ENCODE data around the gene MT1H.

MT1H gene

DNA sequence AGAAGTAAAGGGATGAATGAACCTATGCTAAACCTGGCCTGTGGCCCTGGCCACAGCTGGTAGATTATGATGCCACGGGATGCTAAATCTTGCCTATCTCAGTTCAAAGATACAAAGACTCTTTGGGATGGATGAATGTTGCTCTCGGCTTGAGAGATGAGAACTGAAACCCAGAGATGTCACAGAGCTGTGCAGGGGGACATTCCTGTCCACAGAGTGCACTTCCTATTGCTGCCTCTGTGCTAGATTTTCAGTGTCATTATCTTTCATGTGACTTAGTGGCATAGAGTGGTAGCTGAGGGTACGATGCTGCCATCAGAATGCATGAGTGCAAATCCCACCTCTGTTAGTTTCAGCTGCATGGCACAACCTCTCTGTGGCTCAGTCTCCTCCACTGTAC is 39.5 kb upstream of the MT1H start:
- Histone ChIP-seq H3K4me1 (ENCODE audit: insufficient read depth, low read length) (peaks cover 28% of the 10 kb centered on the region), H3K36me3 (ENCODE audit: insufficient read depth, low read length) (no peaks in the 10 kb centered on the region), H3K27me3 (ENCODE audit: control insufficient read depth in 1 of 2, insufficient read depth in 2 of 2, low read length in 2 of 2) (peaks cover 11 to 16% of the 10 kb centered on the region in 2 donors), H3K9me3 (ENCODE audit: low read length) (no peaks in the 10 kb centered on the region), H3K27ac (ENCODE audit: low read depth, low read length) (no peak overlapping the region), H3K9ac (ENCODE audit: low read length) (no peak overlapping the region), H3K4me3 (ENCODE audit: low read depth in 1 of 2, low read length in 2 of 2) (no peak overlapping the region)

DNA sequence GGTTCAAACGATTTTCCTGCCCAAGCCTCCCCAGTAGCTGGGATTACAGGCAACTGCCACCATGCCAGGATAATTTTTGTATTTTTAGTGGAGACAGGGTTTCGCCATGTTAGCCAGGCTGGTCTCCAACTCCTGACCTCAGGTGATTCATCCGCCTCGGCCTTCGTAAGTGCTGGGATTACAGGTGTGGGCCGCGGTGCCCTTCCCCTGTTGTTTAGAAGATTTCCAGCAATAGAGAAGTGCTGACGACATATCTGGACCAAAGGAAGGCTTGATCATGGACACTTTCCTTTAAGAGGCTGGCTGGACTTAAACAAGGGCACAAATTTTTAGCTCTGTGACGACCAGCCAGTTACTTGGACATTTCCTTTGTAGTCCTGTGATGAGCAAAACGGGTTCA is 38.4 kb upstream of the MT1H start:
- H3K4me1 ChIP-seq (ENCODE audit: insufficient read depth, low read length): peaks cover 36% of the 10 kb centered on the region
- H3K27me3 ChIP-seq (ENCODE audit: control insufficient read depth in 1 of 2, insufficient read depth in 2 of 2, low read length in 2 of 2): peaks cover 22 to 27% of the 10 kb centered on the region in 2 donors
- H3K36me3 ChIP-seq (ENCODE audit: insufficient read depth, low read length): no peaks in the 10 kb centered on the region
- H3K4me3 ChIP-seq (ENCODE audit: low read depth in 1 of 2, low read length in 2 of 2): no peak overlapping the region
- H3K27ac ChIP-seq (ENCODE audit: low read depth, low read length): no peak overlapping the region
- no peak overlapping the region for H3K9ac ChIP-seq (ENCODE audit: low read length)
- H3K9me3 ChIP-seq (ENCODE audit: low read length): no peaks in the 10 kb centered on the region

DNA sequence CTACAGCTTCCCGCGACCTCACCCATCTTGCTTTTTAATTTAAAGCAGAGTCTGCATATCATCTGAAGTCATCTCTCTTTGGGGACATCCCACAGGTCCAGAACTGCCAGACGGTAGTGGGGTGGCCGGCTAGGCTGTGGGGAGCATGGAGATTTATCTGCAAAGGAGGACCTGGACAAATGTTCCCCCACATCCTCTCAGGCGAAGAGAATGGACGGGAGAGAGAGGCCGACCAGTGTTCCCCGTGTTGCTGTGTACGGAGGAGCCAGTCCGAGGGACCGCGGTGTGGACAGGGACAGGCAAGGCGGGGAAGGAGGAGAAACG is 37.8 kb upstream of the MT1H start:
- Histone ChIP-seq H3K4me1 (ENCODE audit: insufficient read depth, low read length) (peaks cover 31% of the 10 kb centered on the region), H3K36me3 (ENCODE audit: insufficient read depth, low read length) (no peaks in the 10 kb centered on the region), H3K4me3 (ENCODE audit: low read depth in 1 of 2, low read length in 2 of 2) (peak overlapping the region; percentile 51 to 63), H3K9ac (ENCODE audit: low read length) (peak overlapping the region; percentile 44), H3K9me3 (ENCODE audit: low read length) (no peaks in the 10 kb centered on the region), H3K27ac (ENCODE audit: low read depth, low read length) (peak overlapping the region; percentile 42), H3K27me3 (ENCODE audit: control insufficient read depth in 1 of 2, insufficient read depth in 2 of 2, low read length in 2 of 2) (peaks cover 22 to 33% of the 10 kb centered on the region in 2 donors)

DNA sequence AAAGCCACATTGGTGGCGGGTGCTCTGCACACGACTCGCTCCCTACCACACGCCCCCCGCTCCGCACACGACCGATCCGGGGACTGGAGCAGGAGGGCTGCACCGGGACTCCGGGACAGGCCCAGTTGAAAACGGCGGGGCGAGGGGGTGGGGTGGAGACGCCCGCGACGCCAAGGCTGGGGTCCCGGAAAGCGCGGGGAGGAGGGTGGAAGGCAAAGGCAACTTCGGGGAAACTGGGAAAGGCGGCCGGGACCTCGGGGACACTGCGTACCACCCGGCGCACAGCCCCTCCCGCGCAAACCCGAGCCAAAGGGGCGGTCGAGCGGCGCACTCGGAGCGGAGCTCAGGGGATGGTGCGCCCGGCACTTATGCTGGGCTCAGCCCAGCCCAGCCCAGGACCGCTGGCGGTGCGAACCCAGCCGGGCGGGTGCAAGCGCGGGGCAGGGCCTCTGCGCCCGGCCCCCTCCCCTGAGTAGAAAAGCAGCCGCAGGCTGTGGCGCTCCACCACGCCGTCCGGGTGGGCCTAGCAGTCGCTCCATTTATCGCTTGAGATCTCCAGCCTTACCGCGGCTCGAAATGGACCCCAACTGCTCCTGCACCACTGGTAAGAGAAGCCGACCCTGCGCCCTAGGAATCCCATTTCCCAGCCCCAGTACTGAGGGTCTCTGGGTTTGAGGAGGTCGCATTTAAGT is 37.3 kb upstream of the MT1H start, which contains the start of gene MT1M:
Gene MT1M (plus strand): TSS at position 504 of the 692 bp plus-strand sequence. CDS start 73 bp downstream, at position 577.
- no peaks in the 10 kb centered on the region for H3K36me3 ChIP-seq (ENCODE audit: insufficient read depth, low read length)
- peak within 1 kb of the TSS; percentile 51 to 63 for H3K4me3 ChIP-seq (ENCODE audit: low read depth in 1 of 2, low read length in 2 of 2)
- H3K27ac ChIP-seq (ENCODE audit: low read depth, low read length): peak within 1 kb of the TSS; percentile 42
- H3K9me3 ChIP-seq (ENCODE audit: low read length): no peaks in the 10 kb centered on the region
- H3K9ac ChIP-seq (ENCODE audit: low read length): peak within 1 kb of the TSS; percentile 53
- H3K4me1 ChIP-seq (ENCODE audit: insufficient read depth, low read length): peaks cover 26% of the 10 kb centered on the region
- H3K27me3 ChIP-seq (ENCODE audit: control insufficient read depth in 1 of 2, insufficient read depth in 2 of 2, low read length in 2 of 2): peaks cover 24 to 38% of the 10 kb centered on the region in 2 donors

DNA sequence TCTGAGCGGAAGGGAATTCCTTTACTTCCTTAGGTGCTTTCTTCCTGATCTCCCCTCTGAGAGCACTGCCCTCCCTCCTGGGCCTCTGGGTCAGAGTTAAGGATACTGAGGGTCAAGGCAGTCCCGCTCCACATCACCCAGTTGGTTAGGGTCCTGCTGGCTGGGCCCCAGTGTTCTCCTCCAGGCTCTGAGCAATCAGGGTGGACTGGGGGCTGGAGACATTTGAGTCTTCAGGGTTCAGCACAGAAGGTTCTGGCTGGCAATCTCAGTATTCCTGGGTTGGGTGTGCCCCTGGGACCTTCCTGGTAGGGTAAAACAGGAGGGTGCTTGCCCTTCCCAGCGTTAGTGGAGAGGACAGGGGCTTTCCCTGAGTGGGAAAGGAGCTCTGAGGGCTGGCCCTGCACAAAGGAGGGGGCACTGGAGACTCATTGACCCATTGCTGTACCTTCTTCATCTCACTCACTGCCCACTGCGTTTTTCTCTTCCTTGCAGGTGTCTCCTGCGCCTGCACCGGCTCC is 36.7 kb upstream of the MT1H start:
- peak overlapping the region; percentile 51 to 63 for H3K4me3 ChIP-seq (ENCODE audit: low read depth in 1 of 2, low read length in 2 of 2)

DNA sequence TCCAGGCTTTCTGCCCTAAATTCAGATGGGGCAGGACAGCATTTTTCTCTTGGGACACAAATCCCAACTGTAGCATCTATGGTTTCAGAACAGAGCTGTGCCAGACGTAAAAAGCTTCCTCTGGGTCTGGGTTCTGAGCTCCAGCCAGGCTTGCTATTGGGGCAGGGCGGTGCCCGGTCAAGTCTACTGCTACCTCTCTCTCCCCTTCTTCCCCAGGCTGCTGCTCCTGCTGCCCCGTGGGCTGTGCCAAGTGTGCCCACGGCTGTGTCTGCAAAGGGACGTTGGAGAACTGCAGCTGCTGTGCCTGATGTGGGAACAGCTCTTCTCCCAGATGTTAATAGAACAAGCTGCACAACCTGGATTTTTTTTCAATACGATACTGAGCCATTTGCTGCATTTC is 36.1 kb upstream of the MT1H start:
- Histone ChIP-seq H3K4me3 (ENCODE audit: low read depth in 1 of 2, low read length in 2 of 2) (no peak overlapping the region), H3K27me3 (ENCODE audit: control insufficient read depth in 1 of 2, insufficient read depth in 2 of 2, low read length in 2 of 2) (peaks cover 35 to 50% of the 10 kb centered on the region in 2 donors), H3K9ac (ENCODE audit: low read length) (no peak overlapping the region), H3K4me1 (ENCODE audit: insufficient read depth, low read length) (peaks cover 28% of the 10 kb centered on the region), H3K36me3 (ENCODE audit: insufficient read depth, low read length) (no peaks in the 10 kb centered on the region), H3K27ac (ENCODE audit: low read depth, low read length) (no peak overlapping the region), H3K9me3 (ENCODE audit: low read length) (no peaks in the 10 kb centered on the region)

More for the DNA sequence above, 36.7 kb upstream of the MT1H start:
- Histone ChIP-seq H3K9ac (ENCODE audit: low read length) (peak overlapping the region; percentile 53), H3K36me3 (ENCODE audit: insufficient read depth, low read length) (no peaks in the 10 kb centered on the region), H3K9me3 (ENCODE audit: low read length) (no peaks in the 10 kb centered on the region), H3K27me3 (ENCODE audit: control insufficient read depth in 1 of 2, insufficient read depth in 2 of 2, low read length in 2 of 2) (peaks cover 30 to 44% of the 10 kb centered on the region in 2 donors), H3K27ac (ENCODE audit: low read depth, low read length) (no peak overlapping the region), H3K4me1 (ENCODE audit: insufficient read depth, low read length) (peaks cover 24% of the 10 kb centered on the region)

DNA sequence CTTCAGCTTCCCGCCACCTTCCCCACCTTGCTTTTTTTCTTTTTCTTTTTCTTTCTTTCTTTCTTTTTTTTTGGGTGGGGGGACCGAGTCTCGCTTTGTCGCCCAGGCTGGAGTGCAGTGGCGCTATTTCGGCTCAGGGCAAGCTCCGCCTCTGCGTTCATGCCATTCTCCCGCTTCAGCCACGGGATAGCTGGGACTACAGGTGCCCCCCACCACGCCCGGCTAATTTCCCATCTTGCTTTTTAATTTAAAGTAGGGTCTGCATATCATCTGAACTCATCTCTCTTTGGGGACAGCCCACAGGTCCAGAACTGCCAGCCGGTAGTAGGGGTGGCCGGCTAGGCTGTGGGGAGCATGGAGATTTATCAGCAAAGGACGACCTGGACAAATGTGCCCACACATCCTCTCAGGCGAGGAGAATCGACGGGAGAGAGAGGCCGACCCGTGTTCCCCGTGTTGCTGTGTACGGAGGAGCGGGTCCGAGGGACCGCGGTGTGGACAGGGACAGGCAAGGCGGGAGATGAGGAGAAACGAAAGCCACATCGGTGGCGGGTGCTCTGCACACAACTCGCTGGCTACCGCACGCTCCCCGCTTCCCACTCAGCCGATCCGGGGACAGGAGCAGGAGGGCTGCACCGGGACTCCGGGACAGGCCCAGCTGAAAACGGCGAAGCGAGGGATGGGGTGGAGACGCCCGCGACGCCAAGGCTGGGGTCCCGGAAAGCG is 34.7 kb upstream of the MT1H start:
- peaks cover 34% of the 10 kb centered on the region for H3K4me1 ChIP-seq (ENCODE audit: insufficient read depth, low read length)
- peaks cover 48 to 63% of the 10 kb centered on the region in 2 donors for H3K27me3 ChIP-seq (ENCODE audit: control insufficient read depth in 1 of 2, insufficient read depth in 2 of 2, low read length in 2 of 2)
- no peak overlapping the region for H3K9ac ChIP-seq (ENCODE audit: low read length)
- H3K27ac ChIP-seq (ENCODE audit: low read depth, low read length): no peak overlapping the region
- H3K4me3 ChIP-seq (ENCODE audit: low read depth in 1 of 2, low read length in 2 of 2): peak overlapping the region in 1 of 2 donors; percentile 11
- H3K36me3 ChIP-seq (ENCODE audit: insufficient read depth, low read length): no peaks in the 10 kb centered on the region
- H3K9me3 ChIP-seq (ENCODE audit: low read length): no peaks in the 10 kb centered on the region

DNA sequence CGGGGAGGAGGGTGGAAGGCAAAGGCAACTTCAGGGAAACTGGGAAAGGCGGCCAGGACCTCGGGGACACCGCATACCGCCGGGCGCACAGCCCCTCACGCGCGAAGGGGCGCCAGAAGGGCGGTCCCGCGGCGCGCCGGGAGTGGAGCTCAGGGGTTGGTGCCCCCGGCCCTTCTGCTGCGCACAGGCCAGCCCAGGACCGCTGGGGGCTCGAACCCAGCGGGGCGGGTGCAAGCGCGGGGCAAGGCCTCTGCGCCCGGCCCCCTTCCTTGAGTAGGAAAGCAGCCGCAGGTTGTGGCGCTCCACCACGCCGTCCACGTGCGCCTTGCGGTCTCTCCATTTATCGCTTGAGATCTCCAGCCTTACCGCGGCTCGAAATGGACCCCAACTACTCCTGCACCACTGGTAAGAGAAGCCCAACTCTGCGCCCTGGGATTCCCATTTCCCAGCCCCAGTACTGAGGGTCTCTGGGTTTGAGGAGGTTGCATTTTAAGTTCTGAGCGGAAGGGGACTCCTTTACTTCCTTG is 34.1 kb upstream of the MT1H start:
- Histone ChIP-seq H3K36me3 (ENCODE audit: insufficient read depth, low read length) (no peaks in the 10 kb centered on the region), H3K9ac (ENCODE audit: low read length) (no peak overlapping the region), H3K4me3 (ENCODE audit: low read depth in 1 of 2, low read length in 2 of 2) (peak overlapping the region in 1 of 2 donors; percentile 11), H3K27ac (ENCODE audit: low read depth, low read length) (no peak overlapping the region), H3K9me3 (ENCODE audit: low read length) (no peaks in the 10 kb centered on the region), H3K4me1 (ENCODE audit: insufficient read depth, low read length) (peaks cover 34% of the 10 kb centered on the region), H3K27me3 (ENCODE audit: control insufficient read depth in 1 of 2, insufficient read depth in 2 of 2, low read length in 2 of 2) (peaks cover 54 to 63% of the 10 kb centered on the region in 2 donors)

DNA sequence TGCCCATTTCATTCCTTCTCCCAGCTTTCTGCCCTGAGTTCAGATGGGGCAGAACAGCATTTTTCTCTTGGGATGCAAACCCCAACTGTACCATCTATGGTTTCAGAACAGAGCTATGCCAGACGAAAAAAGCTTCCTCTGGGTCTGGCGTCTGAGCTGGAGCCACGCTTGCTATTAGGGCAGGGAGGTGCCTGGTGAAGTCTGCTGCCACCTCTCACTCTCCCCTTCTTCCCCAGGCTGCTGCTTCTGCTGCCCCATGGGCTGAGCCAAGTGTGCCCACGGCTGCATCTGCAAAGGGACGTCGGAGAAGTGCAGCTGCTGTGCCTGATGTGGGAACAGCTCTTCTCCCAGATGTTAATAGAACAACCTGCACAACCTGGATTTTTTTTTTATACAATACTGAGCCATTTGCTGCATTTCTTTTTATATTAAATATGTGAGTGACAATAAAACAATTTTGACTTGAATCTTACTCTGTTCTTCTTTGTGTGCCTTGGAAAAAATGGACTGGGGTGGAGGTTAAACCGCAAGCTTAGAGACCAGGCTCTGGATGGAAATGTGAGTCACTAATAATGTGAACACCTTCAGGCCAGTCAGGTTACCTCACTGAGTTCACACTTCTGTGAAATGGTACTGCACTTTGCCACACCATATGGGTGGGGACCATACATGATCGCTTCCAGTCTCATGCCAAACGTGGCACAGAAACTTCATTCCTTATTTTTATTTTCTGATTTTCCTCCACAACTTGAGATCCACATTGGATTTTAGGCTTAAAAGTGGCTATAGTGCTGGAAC is 32.8 kb upstream of the MT1H start:
- Histone ChIP-seq H3K9me3 (ENCODE audit: low read length) (no peaks in the 10 kb centered on the region), H3K27me3 (ENCODE audit: control insufficient read depth in 1 of 2, insufficient read depth in 2 of 2, low read length in 2 of 2) (peaks cover 57 to 63% of the 10 kb centered on the region in 2 donors), H3K27ac (ENCODE audit: low read depth, low read length) (no peak overlapping the region), H3K4me3 (ENCODE audit: low read depth in 1 of 2, low read length in 2 of 2) (no peak overlapping the region), H3K9ac (ENCODE audit: low read length) (no peak overlapping the region), H3K4me1 (ENCODE audit: insufficient read depth, low read length) (peaks cover 30% of the 10 kb centered on the region), H3K36me3 (ENCODE audit: insufficient read depth, low read length) (no peaks in the 10 kb centered on the region)

DNA sequence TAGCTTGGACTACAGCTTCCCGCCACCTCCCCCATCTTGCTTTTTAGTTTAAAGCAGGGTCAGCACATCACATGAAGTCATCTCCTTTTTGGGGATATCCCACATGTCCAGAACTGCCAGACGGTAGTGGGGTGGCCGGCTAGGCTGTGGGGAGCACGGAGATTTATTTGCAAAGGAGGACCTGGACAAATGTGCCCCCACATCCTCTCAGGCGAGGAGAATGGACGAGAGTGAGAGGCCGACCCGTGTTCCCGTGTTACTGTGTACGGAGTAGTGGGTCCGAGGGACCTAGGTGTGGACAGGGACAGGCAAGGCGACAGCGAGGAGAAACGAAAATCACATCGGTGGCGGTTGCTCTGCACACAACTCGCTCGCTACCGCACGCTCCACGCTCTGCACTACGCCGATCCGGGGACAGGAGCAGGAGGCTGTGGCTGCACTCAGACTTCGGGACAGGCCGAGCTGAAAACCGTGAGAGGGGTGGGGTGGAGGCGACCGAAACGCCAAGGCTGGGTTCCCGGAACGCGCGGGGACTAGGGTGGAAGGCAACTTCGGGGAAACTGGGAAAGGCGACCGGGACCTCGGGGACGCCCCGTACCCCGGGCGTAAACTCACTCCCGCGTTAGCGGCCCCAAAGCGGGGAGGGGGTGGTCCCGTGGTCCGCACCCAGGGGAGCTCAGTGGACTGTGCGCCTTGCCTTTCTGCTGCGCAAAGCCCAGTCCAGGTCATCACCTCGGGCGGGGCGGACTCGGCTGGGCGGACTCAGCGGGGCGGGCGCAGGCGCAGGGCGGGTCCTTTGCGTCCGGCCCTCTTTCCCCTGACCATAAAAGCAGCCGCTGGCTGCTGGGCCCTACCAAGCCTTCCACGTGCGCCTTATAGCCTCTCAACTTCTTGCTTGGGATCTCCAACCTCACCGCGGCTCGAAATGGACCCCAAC is 31.5 kb upstream of the MT1H start, which contains the start of gene MT1A:
Gene MT1A (plus strand): TSS at position 853 of the 937 bp plus-strand sequence. CDS start 73 bp downstream, at position 926.
- H3K9ac ChIP-seq (ENCODE audit: low read length): no peak within 1 kb of the TSS
- no peak within 1 kb of the TSS for H3K27ac ChIP-seq (ENCODE audit: low read depth, low read length)
- peaks cover 57 to 60% of the 10 kb centered on the region in 2 donors for H3K27me3 ChIP-seq (ENCODE audit: control insufficient read depth in 1 of 2, insufficient read depth in 2 of 2, low read length in 2 of 2)
- H3K36me3 ChIP-seq (ENCODE audit: insufficient read depth, low read length): no peaks in the 10 kb centered on the region
- no peaks in the 10 kb centered on the region for H3K9me3 ChIP-seq (ENCODE audit: low read length)
- H3K4me1 ChIP-seq (ENCODE audit: insufficient read depth, low read length): peaks cover 23% of the 10 kb centered on the region
- peak within 1 kb of the TSS; percentile 52 to 62 for H3K4me3 ChIP-seq (ENCODE audit: low read depth in 1 of 2, low read length in 2 of 2)
